H1 (cell line): ENCODE data around the gene MAP7D2. TPM values are rescaled to one million over a fixed set of nuclear protein-coding genes. Genes with fewer than 3 reads are reported as not detected.

Experiments used
- ATF3 ChIP-seq: IDR thresholded peaks from 2 replicates; pipeline ENCODE4 v1.6.1; 2011; ENCODE audit warnings: low read depth, mild to moderate bottlenecking, low read length; ENCODE audit not compliant: insufficient read depth
- HDAC2 ChIP-seq, 2 experiments: fragments of 300-600 bp in 1 of 2; sonication (generic) in 1 of 2; IDR thresholded peaks; 2 replicates each; pipeline ENCODE4 v1.6.1; 2011 to 2012; ENCODE audit warnings: low read depth in 2 of 2, low read length in 2 of 2, mild to moderate bottlenecking in 2 of 2, moderate library complexity in 2 of 2, borderline replicate concordance in 1 of 2, inconsistent platforms in 1 of 2
- polyA plus RNA-seq, 7 experiments: library from polyadenylated mRNA; depleted of rRNA in 3 of 7; stranded (reverse) in 5 of 7; unstranded in 2 of 7; fragments of >200 nt in 5 of 7; fragments of 200-250 nt in 2 of 7; gene quantifications; 1 replicate in 5 of 7; 2 replicates in 1 of 7; 4 replicates in 1 of 7; pipeline versions ENCODE4 v1.2.1 to v1.2.3, GENCODE V29; 2011 to 2013; ENCODE audit warnings: missing spikeins in 2 of 7, mixed read lengths in 2 of 7
- total RNA-seq: library from RNA; stranded (reverse); fragmentation: NEBNext Ultra II Directional; extraction: Animal tissue kit (Norgen Biotek cat#: 25700); gene quantifications from 2 replicates; pipeline ENCODE4 v1.2.1, GENCODE V29; 2021

MAP7D2 gene
- total and polyA plus RNA-seq, 2 of the 8 experiments (the other 6 are each of a cell fraction or from before 2014, with no cell fraction given), result 0.65 to 0.83 TPM

DNA sequence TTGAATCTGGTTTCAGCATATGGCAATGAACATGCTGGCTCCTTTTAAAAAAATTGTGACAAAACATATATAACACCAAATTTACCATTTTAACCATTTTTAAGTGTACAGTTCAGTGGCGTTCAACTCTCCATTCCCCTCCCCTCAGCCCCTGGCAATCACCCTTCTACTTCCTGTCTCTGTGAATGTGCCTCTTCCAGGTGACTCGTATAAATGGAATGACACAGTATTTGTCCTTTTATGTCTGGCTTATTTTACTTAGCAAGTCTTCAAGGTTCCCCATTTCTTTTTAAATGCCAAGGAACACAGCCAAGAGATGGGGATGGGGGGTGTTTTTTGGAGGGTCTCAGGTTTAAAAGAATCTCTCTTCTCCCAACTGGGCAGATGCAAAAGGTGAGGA, 90.4 kb downstream of the MAP7D2 start (continued):
- TF ChIP-seq ATF3, result no peak
- TF ChIP-seq HDAC2 (IDR thresholded peaks at IDR 0.05; ENCODE audit: borderline replicate concordance in 1 of 2, low read depth in 2 of 2, low read length in 2 of 2), result no peak
